ENCODE measurements around the gene TARBP2. TPM values are rescaled to one million over a fixed set of nuclear protein-coding genes. Genes with fewer than 3 reads are reported as not detected.

The TARBP2 gene
- total and polyA plus RNA-seq, 8 donors = 22.6 to 36.5 (median 28.6) TPM; not detected in 1

DNA sequence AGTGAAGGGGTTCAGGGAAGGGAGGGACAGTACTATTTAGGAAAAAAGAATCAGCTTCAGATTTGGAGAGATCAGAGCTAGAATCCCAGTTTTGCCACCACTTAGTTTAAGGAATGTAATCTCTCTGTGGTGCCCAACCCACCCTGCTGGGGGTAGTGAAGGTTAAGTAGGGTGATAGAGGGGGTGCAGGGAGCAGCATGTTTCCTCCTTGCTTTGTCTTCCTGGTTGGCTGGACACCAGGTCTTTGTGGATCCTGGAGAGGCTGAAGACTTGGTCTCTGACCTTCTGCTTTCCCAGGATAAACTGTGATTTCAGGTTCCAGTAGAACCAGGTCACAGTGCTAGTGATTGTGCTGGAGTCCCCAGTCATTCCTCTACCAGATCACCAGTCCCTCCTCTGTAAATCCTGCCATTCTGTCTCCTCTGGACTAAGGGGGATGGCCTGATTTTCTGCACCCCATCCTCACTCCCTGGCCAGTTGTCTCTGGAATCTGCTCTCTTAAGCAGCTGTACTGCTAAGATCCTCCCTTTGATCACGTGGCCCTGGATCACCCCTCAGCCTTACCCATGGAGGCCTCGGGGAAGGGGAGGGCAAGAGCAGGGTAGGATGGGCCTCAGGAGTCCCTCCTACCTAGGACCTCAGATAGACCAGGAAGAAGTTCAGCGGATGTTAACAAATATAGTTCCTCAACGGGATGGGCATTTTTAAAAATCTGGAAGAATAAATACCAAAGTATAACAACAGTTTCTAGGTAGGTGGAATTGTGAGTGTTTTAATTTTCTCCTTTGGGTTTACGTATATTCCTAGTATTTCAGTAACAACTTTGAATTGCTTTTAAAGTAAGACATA lies 5.0 kb upstream of the TARBP2 start:
- Histone ChIP-seq H3K9me3 (no peaks in the 10 kb centered on the region), H3K36me3 (no peaks in the 10 kb centered on the region), H3K27ac (peak overlapping the region in 4 of 5 donors; percentile 1 to 65 (median 59)), H3K4me1 (peaks cover 35 to 77% (median 48%) of the 10 kb centered on the region in 4 donors), H3K27me3 (no peaks in the 10 kb centered on the region), H3K4me3 (no peak overlapping the region)
- intact Hi-C loops (cut with DNase I; ENCODE audit: low total_unique reads) = no loop called here
- peak in 1 of 2 donors; percentile 89 for DNase-seq
- TF ChIP-seq, protein P1, sequence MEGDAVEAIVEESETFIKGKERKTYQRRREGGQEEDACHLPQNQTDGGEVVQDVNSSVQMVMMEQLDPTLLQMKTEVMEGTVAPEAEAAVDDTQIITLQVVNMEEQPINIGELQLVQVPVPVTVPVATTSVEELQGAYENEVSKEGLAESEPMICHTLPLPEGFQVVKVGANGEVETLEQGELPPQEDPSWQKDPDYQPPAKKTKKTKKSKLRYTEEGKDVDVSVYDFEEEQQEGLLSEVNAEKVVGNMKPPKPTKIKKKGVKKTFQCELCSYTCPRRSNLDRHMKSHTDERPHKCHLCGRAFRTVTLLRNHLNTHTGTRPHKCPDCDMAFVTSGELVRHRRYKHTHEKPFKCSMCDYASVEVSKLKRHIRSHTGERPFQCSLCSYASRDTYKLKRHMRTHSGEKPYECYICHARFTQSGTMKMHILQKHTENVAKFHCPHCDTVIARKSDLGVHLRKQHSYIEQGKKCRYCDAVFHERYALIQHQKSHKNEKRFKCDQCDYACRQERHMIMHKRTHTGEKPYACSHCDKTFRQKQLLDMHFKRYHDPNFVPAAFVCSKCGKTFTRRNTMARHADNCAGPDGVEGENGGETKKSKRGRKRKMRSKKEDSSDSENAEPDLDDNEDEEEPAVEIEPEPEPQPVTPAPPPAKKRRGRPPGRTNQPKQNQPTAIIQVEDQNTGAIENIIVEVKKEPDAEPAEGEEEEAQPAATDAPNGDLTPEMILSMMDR (IDR thresholded peaks at IDR 0.05) = no peak
- TF ChIP-seq EP300 (IDR thresholded peaks at IDR 0.05) (no peak), POLR2A (IDR thresholded peaks at IDR 0.05) (no peak), POLR2AphosphoS5 (IDR thresholded peaks at IDR 0.05) (no peak)
- 35 to 47% (median 37%) methylated on average over 5 of the region's 5 CpGs for WGBS, 5 donors

DNA sequence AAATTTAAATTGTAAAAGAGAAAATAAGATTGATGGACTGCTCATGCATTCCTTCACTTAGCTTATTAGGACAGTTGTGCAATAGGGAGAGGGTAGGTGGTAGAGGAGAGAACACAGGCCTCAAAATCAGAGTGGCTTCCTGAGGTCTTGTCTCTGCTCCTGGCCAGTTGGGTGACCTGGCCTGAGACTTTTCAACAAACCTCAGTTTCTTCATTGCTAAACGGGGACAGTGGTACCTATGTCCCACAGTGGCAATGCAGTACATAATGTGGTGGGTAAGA lies 4.4 kb upstream of the TARBP2 start:
- intact Hi-C loops (cut with DNase I; ENCODE audit: low total_unique reads) = no loop called here
- peaks cover 39 to 79% (median 53%) of the 10 kb centered on the region in 4 donors for H3K4me1 ChIP-seq
- TF ChIP-seq POLR2AphosphoS5 (IDR thresholded peaks at IDR 0.05) = no peak
- TF ChIP-seq EP300 (IDR thresholded peaks at IDR 0.05) = no peak
- TF ChIP-seq, protein P1 (IDR thresholded peaks at IDR 0.05) = no peak
- no peak for TF ChIP-seq POLR2A (IDR thresholded peaks at IDR 0.05)
- peak overlapping the region in 4 of 5 donors; percentile 1 to 65 (median 59) for H3K27ac ChIP-seq
- no peaks in the 10 kb centered on the region for H3K36me3 ChIP-seq
- DNase-seq = no peak
- H3K9me3 ChIP-seq = no peaks in the 10 kb centered on the region
- WGBS, 5 donors = 56 to 84% (median 75%) methylated on average over 1 of the region's 1 CpG
- H3K27me3 ChIP-seq = no peaks in the 10 kb centered on the region
- H3K4me3 ChIP-seq = no peak overlapping the region

DNA sequence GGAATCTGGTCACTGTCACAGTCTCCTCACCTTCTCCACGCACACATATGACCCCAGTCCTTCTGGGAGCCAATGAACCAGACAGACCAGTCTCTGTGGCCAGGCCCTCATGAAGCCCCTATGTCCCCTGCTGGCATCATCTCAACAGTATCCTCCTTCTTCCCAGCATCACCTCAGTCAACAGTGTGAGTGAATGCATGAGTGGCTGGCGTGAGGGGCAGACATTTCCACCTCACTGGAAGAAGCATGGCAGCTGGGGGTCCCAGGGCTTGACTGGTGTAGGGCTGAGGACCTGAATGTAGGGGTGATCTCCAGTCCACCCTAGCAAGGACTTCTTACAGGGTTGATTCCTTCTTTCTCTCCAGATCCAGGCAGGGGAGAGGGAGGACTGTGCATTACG lies 3.6 kb upstream of the TARBP2 start:
- intact Hi-C loops (cut with DNase I; ENCODE audit: low total_unique reads) = no loop called here
- WGBS, 5 donors = 78 to 96% (median 90%) methylated on average over 3 of the region's 3 CpGs
- peaks cover 42 to 79% (median 55%) of the 10 kb centered on the region in 4 donors for H3K4me1 ChIP-seq

DNA sequence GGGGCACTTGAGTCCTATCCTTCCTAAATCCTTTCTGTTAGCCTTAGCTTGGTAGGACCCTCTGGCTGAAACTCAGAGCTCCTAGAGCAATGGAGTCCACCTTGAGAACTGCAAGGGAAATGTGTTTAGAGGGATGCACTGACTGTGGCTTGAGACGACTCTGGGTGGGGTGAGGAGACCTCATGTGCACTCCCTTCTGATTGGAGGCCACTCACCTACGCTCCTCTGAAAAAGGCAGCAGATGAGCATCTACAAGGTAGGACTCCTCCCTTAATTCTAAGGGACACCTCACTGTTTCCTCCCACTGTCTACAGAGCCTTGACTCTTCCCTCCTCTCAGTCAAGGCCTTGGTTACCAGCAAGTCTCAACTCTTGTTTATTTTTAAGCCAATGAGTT lies 2.9 kb upstream of the TARBP2 start:
- intact Hi-C loops (cut with DNase I; ENCODE audit: low total_unique reads) = no loop called here
- no peak for TF ChIP-seq POLR2AphosphoS5 (IDR thresholded peaks at IDR 0.05)
- no peak for TF ChIP-seq POLR2A (IDR thresholded peaks at IDR 0.05)
- TF ChIP-seq EP300 (IDR thresholded peaks at IDR 0.05) = no peak
- TF ChIP-seq, protein P1 (IDR thresholded peaks at IDR 0.05) = no peak
- whole genome bisulfite sequencing, 5 donors = 82 to 92% (median 87%) methylated on average over 2 of the region's 2 CpGs
- H3K27ac ChIP-seq = peak overlapping the region in 3 of 5 donors; percentile 98
- no peaks in the 10 kb centered on the region for H3K36me3 ChIP-seq
- peaks cover 44 to 80% (median 55%) of the 10 kb centered on the region in 4 donors for H3K4me1 ChIP-seq
- no peaks in the 10 kb centered on the region for H3K9me3 ChIP-seq
- peak overlapping the region in 2 of 4 donors; percentile 47 to 67 for H3K4me3 ChIP-seq
- no peak for DNase-seq
- H3K27me3 ChIP-seq = no peaks in the 10 kb centered on the region

More for the DNA sequence above, 3.6 kb upstream of the TARBP2 start:
- Histone ChIP-seq H3K36me3 (no peaks in the 10 kb centered on the region), H3K4me3 (no peak overlapping the region), H3K9me3 (no peaks in the 10 kb centered on the region), H3K27ac (peak overlapping the region in 2 of 5 donors; percentile 57 to 65), H3K27me3 (no peaks in the 10 kb centered on the region)
- DNase-seq = no peak
- no peak for TF ChIP-seq POLR2AphosphoS5 (IDR thresholded peaks at IDR 0.05)
- no peak for TF ChIP-seq EP300 (IDR thresholded peaks at IDR 0.05)
- TF ChIP-seq, protein P1 (IDR thresholded peaks at IDR 0.05) = no peak
- no peak for TF ChIP-seq POLR2A (IDR thresholded peaks at IDR 0.05)
